ENCODE measurements around the gene FOXO1. TPM values are rescaled to one million over a fixed set of nuclear protein-coding genes. Genes with fewer than 3 reads are reported as not detected.
A peak's percentile ranks its signal among the peaks of the same experiment; 100 is the strongest.

The FOXO1 gene
- total RNA-seq, 4 donors from 2014 or later = 9.1 to 42.3 (median 14.2) TPM

GRCh38 chr13:40600149-40600751 is 66.2 kb downstream of the FOXO1 start:
- no peak for TF ChIP-seq CTCF (IDR thresholded peaks at IDR 0.05)
- no peak for TF ChIP-seq POLR2A (IDR thresholded peaks at IDR 0.05)
- H3K4me1 ChIP-seq = peaks cover 0 to 71% (median 27%) of the 10 kb centered on the region in 3 donors
- WGBS, 2 donors = 81 to 88% methylated on average over 5 of the region's 5 CpGs

GRCh38 chr13:40599747-40600146 is 66.7 kb downstream of the FOXO1 start:
- Histone ChIP-seq H3K27me3 (no peaks in the 10 kb centered on the region), H3K4me1 (peaks cover 0 to 74% (median 27%) of the 10 kb centered on the region in 3 donors), H3K27ac (no peak overlapping the region), H3K4me3 (no peak overlapping the region), H3K36me3 (no peaks in the 10 kb centered on the region), H3K9me3 (no peaks in the 10 kb centered on the region)
- 72 to 79% methylated on average over 2 of the region's 2 CpGs for whole genome bisulfite sequencing, 2 donors
- intact Hi-C loops (cut with DNase I) = no loop called here
- TF ChIP-seq CTCF (IDR thresholded peaks at IDR 0.05) (no peak), POLR2A (IDR thresholded peaks at IDR 0.05) (no peak)
- DNase-seq = no peak

More at GRCh38 chr13:40600149-40600751, 66.2 kb downstream of the FOXO1 start:
- Histone ChIP-seq H3K27me3 (no peaks in the 10 kb centered on the region), H3K4me3 (no peak overlapping the region), H3K36me3 (no peaks in the 10 kb centered on the region), H3K9me3 (no peaks in the 10 kb centered on the region), H3K27ac (no peak overlapping the region)
- intact Hi-C loops (cut with DNase I) = no loop called here
- no peak for DNase-seq

GRCh38 chr13:40599124-40599523 is 67.3 kb downstream of the FOXO1 start:
- TF ChIP-seq POLR2A (IDR thresholded peaks at IDR 0.05) (no peak), CTCF (IDR thresholded peaks at IDR 0.05) (no peak)
- no peaks in the 10 kb centered on the region for H3K9me3 ChIP-seq

GRCh38 chr13:40598569-40598968 is 67.9 kb downstream of the FOXO1 start:
- Histone ChIP-seq H3K36me3 (no peaks in the 10 kb centered on the region), H3K27me3 (no peaks in the 10 kb centered on the region), H3K27ac (peak overlapping the region in 1 of 4 donors; percentile 26), H3K4me3 (no peak overlapping the region), H3K4me1 (peaks cover 0 to 62% (median 19%) of the 10 kb centered on the region in 3 donors), H3K9me3 (no peaks in the 10 kb centered on the region)
- WGBS, 2 donors = 36 to 58% methylated on average over 1 of the region's 1 CpG
- TF ChIP-seq CTCF (IDR thresholded peaks at IDR 0.05) (no peak), POLR2A (IDR thresholded peaks at IDR 0.05) (no peak)
- intact Hi-C loops (cut with DNase I) = no loop called here
- no peak for DNase-seq

More at GRCh38 chr13:40599124-40599523, 67.3 kb downstream of the FOXO1 start:
- Histone ChIP-seq H3K27me3 (no peaks in the 10 kb centered on the region), H3K4me3 (no peak overlapping the region), H3K4me1 (peaks cover 0 to 68% (median 22%) of the 10 kb centered on the region in 3 donors), H3K27ac (no peak overlapping the region), H3K36me3 (no peaks in the 10 kb centered on the region)
- DNase-seq = no peak
- intact Hi-C loops (cut with DNase I) = no loop called here
- WGBS, 2 donors = 64 to 81% methylated on average over 5 of the region's 5 CpGs

GRCh38 chr13:40597735-40598365 is 68.6 kb downstream of the FOXO1 start:
- intact Hi-C loops (cut with DNase I) = no loop called here
- H3K4me3 ChIP-seq = no peak overlapping the region
- peak overlapping the region in 3 of 4 donors; percentile 26 to 44 (median 30) for H3K27ac ChIP-seq
- no peaks in the 10 kb centered on the region for H3K9me3 ChIP-seq
- H3K27me3 ChIP-seq = no peaks in the 10 kb centered on the region
- H3K36me3 ChIP-seq = no peaks in the 10 kb centered on the region
- TF ChIP-seq CTCF (IDR thresholded peaks at IDR 0.05) = no peak
- TF ChIP-seq POLR2A (IDR thresholded peaks at IDR 0.05) = no peak
- WGBS, 2 donors = 78 to 90% methylated on average over 9 to 10 of the region's 11 CpGs
- peaks cover 0 to 60% (median 18%) of the 10 kb centered on the region in 3 donors for H3K4me1 ChIP-seq
- no peak for DNase-seq

Measured in esophagus squamous epithelium (tissue), 5 donors.